GM23338 (cell line): ENCODE data around the gene SLC45A3.

Experiments used
- EZH2 ChIP-seq: fragments of 200-600 bp; sonication (generic); IDR thresholded peaks from one replicate; pipeline ENCODE4 v1.8.0; 2017; ENCODE audit warnings: antibody characterized with exemption, mild to moderate bottlenecking, low read depth; ENCODE audit not compliant: unreplicated experiment
- POLR2AphosphoS5 ChIP-seq: IDR thresholded peaks from 2 replicates; pipeline ENCODE4 v1.6.1; 2016; ENCODE audit warnings: antibody characterized with exemption, low read depth
- STAT1 ChIP-seq: IDR thresholded peaks from one replicate; pipeline ENCODE4 v1.6.1; 2016; ENCODE audit warnings: antibody characterized with exemption; ENCODE audit not compliant: unreplicated experiment
- ZNF114 ChIP-seq: fragments of 250-450 bp; sonication (Bioruptor Pico); IDR thresholded peaks from 2 replicates; pipeline ENCODE4 v1.5.0; 2020; ENCODE audit warnings: mild to moderate bottlenecking, moderate library complexity
- TF ChIP-seq, protein P1 (sequence below), 2 experiments: fragments of 200-600 bp in 1 of 2; sonication (generic) in 1 of 2; conservative IDR thresholded peaks; 2 replicates each; pipeline versions ENCODE4 v1.5.1 to v1.6.1; 2016 to 2017; ENCODE audit warnings: antibody characterized with exemption in 2 of 2, low read depth in 2 of 2, mild to moderate bottlenecking in 2 of 2, moderate library complexity in 1 of 2
- TF ChIP-seq, protein P2 (sequence below): IDR thresholded peaks from one replicate; pipeline ENCODE4 v1.6.1; 2018; ENCODE audit warnings: antibody characterized with exemption; ENCODE audit not compliant: unreplicated experiment

DNA sequence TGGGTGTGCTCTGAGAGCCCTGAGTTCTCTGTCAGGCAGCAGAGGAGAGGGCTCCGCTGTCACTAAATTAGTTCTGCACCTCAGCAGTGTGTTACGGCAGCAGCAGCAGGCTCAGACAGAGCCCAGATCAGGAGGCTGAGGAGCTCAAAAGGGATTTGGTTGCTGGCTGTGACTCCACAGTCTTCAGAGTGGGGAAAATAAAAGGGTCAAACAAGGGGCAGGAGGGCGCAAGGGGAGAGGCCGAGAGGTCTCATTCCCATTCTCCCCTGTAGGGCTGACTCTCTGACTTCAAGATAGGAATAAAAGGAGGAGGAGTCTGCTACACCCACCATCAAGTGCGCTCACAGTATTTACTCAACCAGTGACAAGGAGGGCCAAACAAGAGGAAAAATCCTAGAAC lies 9.2 kb upstream of the SLC45A3 start:
- TF ChIP-seq, protein P1, sequence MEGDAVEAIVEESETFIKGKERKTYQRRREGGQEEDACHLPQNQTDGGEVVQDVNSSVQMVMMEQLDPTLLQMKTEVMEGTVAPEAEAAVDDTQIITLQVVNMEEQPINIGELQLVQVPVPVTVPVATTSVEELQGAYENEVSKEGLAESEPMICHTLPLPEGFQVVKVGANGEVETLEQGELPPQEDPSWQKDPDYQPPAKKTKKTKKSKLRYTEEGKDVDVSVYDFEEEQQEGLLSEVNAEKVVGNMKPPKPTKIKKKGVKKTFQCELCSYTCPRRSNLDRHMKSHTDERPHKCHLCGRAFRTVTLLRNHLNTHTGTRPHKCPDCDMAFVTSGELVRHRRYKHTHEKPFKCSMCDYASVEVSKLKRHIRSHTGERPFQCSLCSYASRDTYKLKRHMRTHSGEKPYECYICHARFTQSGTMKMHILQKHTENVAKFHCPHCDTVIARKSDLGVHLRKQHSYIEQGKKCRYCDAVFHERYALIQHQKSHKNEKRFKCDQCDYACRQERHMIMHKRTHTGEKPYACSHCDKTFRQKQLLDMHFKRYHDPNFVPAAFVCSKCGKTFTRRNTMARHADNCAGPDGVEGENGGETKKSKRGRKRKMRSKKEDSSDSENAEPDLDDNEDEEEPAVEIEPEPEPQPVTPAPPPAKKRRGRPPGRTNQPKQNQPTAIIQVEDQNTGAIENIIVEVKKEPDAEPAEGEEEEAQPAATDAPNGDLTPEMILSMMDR (conservative IDR thresholded peaks at IDR 0.05; ENCODE audit: low read depth in 2 of 2) = no peak
- no peak for TF ChIP-seq POLR2AphosphoS5
- TF ChIP-seq, protein P2, sequence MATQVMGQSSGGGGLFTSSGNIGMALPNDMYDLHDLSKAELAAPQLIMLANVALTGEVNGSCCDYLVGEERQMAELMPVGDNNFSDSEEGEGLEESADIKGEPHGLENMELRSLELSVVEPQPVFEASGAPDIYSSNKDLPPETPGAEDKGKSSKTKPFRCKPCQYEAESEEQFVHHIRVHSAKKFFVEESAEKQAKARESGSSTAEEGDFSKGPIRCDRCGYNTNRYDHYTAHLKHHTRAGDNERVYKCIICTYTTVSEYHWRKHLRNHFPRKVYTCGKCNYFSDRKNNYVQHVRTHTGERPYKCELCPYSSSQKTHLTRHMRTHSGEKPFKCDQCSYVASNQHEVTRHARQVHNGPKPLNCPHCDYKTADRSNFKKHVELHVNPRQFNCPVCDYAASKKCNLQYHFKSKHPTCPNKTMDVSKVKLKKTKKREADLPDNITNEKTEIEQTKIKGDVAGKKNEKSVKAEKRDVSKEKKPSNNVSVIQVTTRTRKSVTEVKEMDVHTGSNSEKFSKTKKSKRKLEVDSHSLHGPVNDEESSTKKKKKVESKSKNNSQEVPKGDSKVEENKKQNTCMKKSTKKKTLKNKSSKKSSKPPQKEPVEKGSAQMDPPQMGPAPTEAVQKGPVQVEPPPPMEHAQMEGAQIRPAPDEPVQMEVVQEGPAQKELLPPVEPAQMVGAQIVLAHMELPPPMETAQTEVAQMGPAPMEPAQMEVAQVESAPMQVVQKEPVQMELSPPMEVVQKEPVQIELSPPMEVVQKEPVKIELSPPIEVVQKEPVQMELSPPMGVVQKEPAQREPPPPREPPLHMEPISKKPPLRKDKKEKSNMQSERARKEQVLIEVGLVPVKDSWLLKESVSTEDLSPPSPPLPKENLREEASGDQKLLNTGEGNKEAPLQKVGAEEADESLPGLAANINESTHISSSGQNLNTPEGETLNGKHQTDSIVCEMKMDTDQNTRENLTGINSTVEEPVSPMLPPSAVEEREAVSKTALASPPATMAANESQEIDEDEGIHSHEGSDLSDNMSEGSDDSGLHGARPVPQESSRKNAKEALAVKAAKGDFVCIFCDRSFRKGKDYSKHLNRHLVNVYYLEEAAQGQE = no peak
- TF ChIP-seq EZH2 = no peak
- TF ChIP-seq STAT1 = no peak
- no peak for TF ChIP-seq ZNF114
